PC-9 (cell line): ENCODE results near the gene TNN. TPM values are rescaled to one million over a fixed set of nuclear protein-coding genes. Genes with fewer than 3 reads are reported as not detected.

Experiments used
- BruUV-seq: library from RNA; stranded (reverse); fragments of 400-500 nt; replicated peaks from 2 replicates; lab custom pipeline; 2021; lab: Mats Ljungman, UMichigan
- CTCF ChIA-PET: fragments of 300-600 bp; sonication (Branson Sonifier 250); formaldehyde crosslinking; loops from one replicate; lab custom pipeline; 2022; ENCODE audit warnings: antibody characterized with exemption; lab: Charles Lee
- POLR2A ChIA-PET: fragments of 300-600 bp; sonication (Branson Sonifier 250); formaldehyde crosslinking; loops from one replicate; lab custom pipeline; 2022; ENCODE audit warnings: antibody characterized with exemption; ENCODE audit not compliant: unreplicated experiment; lab: Charles Lee
- DNase-seq, 2 experiments: peaks; one replicate each; pipeline versions ENCODE4 v3.0.0 to v3.0.0-alpha.2; 2015 to 2022; ENCODE audit warnings: mixed read lengths in 1 of 2
- H2AFZ ChIP-seq: fragments of 200-600 bp; sonication (generic); 2 replicates; pipeline ENCODE4 v1.8.1; 2017; ENCODE audit warnings: antibody characterized with exemption
- H3F3A ChIP-seq: fragments of 200-600 bp; sonication (generic); 2 replicates; pipeline ENCODE4 v1.8.1; 2017; ENCODE audit warnings: antibody characterized with exemption, mild to moderate bottlenecking, low read depth; ENCODE audit not compliant: insufficient read depth
- H3K27ac ChIP-seq: fragments of 200-600 bp; sonication (generic); 2 replicates; pipeline ENCODE4 v1.6.1; 2016; ENCODE audit warnings: mixed run types
- H3K27me3 ChIP-seq: fragments of 200-600 bp; sonication (generic); 2 replicates; pipeline ENCODE4 v1.6.1; 2016; ENCODE audit warnings: low read depth, mixed run types; ENCODE audit not compliant: insufficient read depth
- H3K36me3 ChIP-seq: fragments of 200-600 bp; sonication (generic); 2 replicates; pipeline ENCODE4 v1.6.1; 2016; ENCODE audit warnings: low read depth, mixed run types
- H3K4me1 ChIP-seq: fragments of 200-600 bp; sonication (generic); replicated peaks from 2 replicates; pipeline ENCODE4 v1.6.1; 2016; ENCODE audit warnings: mixed run types; ENCODE audit not compliant: insufficient read depth
- H3K4me2 ChIP-seq: fragments of 200-600 bp; sonication (generic); 2 replicates; pipeline ENCODE4 v1.6.1; 2017; ENCODE audit warnings: mixed run types
- H3K4me3 ChIP-seq: fragments of 200-600 bp; sonication (generic); 2 replicates; pipeline ENCODE4 v1.6.1; 2016; ENCODE audit warnings: mixed run types
- H3K79me2 ChIP-seq: fragments of 200-600 bp; sonication (generic); 2 replicates; pipeline ENCODE4 v1.6.1; 2017; ENCODE audit warnings: low read depth, mixed run types
- H3K9me2 ChIP-seq: fragments of 200-600 bp; sonication (generic); 2 replicates; pipeline ENCODE4 v1.8.1; 2017; ENCODE audit warnings: mild to moderate bottlenecking; ENCODE audit not compliant: insufficient read depth
- H3K9me3 ChIP-seq: fragments of 200-600 bp; sonication (generic); 2 replicates; pipeline ENCODE4 v1.8.1; 2016; ENCODE audit warnings: low read depth; ENCODE audit not compliant: insufficient read depth
- H4K20me1 ChIP-seq: fragments of 200-600 bp; sonication (generic); 2 replicates; pipeline ENCODE4 v1.8.1; 2017; ENCODE audit not compliant: insufficient read depth
- CTCF ChIP-seq: fragments of 200-600 bp; sonication (generic); conservative IDR thresholded peaks from 2 replicates; pipeline ENCODE4 v1.6.1; 2017; ENCODE audit warnings: mixed run types, antibody characterized with exemption, mild to moderate bottlenecking, moderate library complexity
- EZH2 ChIP-seq: fragments of 200-600 bp; sonication (generic); IDR thresholded peaks from 2 replicates; pipeline ENCODE4 v1.8.0; 2017; ENCODE audit warnings: antibody characterized with exemption, low read depth
- intact Hi-C: fragments of 100-400 bp; cut with micrococcal nuclease; formaldehyde crosslinking; loops from one replicate; pipeline ENCODE4 v1.10.0; 2022; ENCODE audit not compliant: unreplicated experiment
- total RNA-seq: library from RNA; stranded (reverse); gene quantifications from 2 replicates; pipeline ENCODE4 v1.2.3, GENCODE V29; 2021

Gene TNN
- total RNA-seq, 1 experiment from 2014 or later: not detected

DNA sequence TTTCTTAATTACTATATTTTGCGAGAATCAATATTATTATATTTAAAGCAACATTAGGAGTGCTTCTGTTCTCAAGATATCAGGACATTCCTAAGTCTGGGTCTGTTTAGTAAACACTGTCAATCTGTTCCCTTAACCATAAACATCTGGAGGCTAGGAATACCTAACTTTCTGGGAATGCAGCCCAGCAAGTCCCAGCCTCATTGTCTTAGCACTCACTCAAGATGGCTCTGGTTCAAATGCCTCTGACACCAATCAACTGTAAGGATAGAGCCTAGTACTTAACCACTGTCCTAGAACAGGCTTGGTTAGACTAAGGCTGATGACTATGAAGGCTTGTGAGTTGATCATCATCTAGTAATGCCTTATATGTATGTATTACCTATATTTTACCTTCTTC is 61.5 kb downstream of the TNN start:
- TF ChIP-seq EZH2: no peak
- no peak for TF ChIP-seq CTCF
- BruUV-seq: no TSS peak
- intact Hi-C loops: loop anchor here (5.0 to 10.0 kb wide), 2 partner anchors 357 to 384 kb away; no protein-coding TSS in a partner anchor
- no peaks in the 10 kb centered on the region for H3F3A ChIP-seq
- H3K27me3 ChIP-seq: no peaks in the 10 kb centered on the region
- H3K36me3 ChIP-seq: no peaks in the 10 kb centered on the region
- H3K4me1 ChIP-seq: no peaks in the 10 kb centered on the region
- H3K9me3 ChIP-seq: no peaks in the 10 kb centered on the region
- H3K4me2 ChIP-seq: no peak overlapping the region
- H3K9me2 ChIP-seq: no peaks in the 10 kb centered on the region
- no peaks in the 10 kb centered on the region for H4K20me1 ChIP-seq
- H2AFZ ChIP-seq: no peak overlapping the region
- ChIA-PET POLR2A (no interaction called here), CTCF (no interaction called here)
- H3K27ac ChIP-seq: no peak overlapping the region
- DNase-seq: peak in 1 of 2 experiments; percentile 43
- no peak overlapping the region for H3K4me3 ChIP-seq
- H3K79me2 ChIP-seq: no peaks in the 10 kb centered on the region

GRCh38 chr1:175129644-175129996 is 62.0 kb downstream of the TNN start:
- ChIA-PET POLR2A (no interaction called here), CTCF (no interaction called here)
- no peak overlapping the region for H3K4me2 ChIP-seq
- no peaks in the 10 kb centered on the region for H3K36me3 ChIP-seq
- no peak for TF ChIP-seq EZH2
- no peak for TF ChIP-seq CTCF
- H3K79me2 ChIP-seq: no peaks in the 10 kb centered on the region
- no peak overlapping the region for H3K27ac ChIP-seq
- no peak overlapping the region for H3K4me3 ChIP-seq
- intact Hi-C loops: loop anchor here (5.0 to 10.0 kb wide), 2 partner anchors 357 to 385 kb away; no protein-coding TSS in a partner anchor
- no peaks in the 10 kb centered on the region for H4K20me1 ChIP-seq
- H3F3A ChIP-seq: no peaks in the 10 kb centered on the region
- DNase-seq: no peak
- BruUV-seq: no TSS peak
- no peaks in the 10 kb centered on the region for H3K9me3 ChIP-seq
- H3K9me2 ChIP-seq: no peaks in the 10 kb centered on the region
- H3K27me3 ChIP-seq: no peaks in the 10 kb centered on the region; the same call in 1 of the 2 replicates
- H3K4me1 ChIP-seq: no peaks in the 10 kb centered on the region
- H2AFZ ChIP-seq: no peak overlapping the region

- Histone ChIP-seq H3K27me3 (no peaks in the 10 kb centered on the region; the same call in 1 of the 2 replicates), H3K27ac (no peak overlapping the region), H3K4me3 (no peak overlapping the region), H3K4me1 (no peaks in the 10 kb centered on the region), H3K4me2 (no peak overlapping the region), H3K9me3 (no peaks in the 10 kb centered on the region), H3K9me2 (no peaks in the 10 kb centered on the region), H3K36me3 (no peaks in the 10 kb centered on the region), H4K20me1 (no peaks in the 10 kb centered on the region), H3K79me2 (no peaks in the 10 kb centered on the region), H2AFZ (no peak overlapping the region), H3F3A (no peaks in the 10 kb centered on the region)
- no peak for DNase-seq
- ChIA-PET POLR2A (no interaction called here), CTCF (interaction anchor here (0.6 kb wide), 1 partner anchor 918 kb away, joined by 10 read pairs; no protein-coding TSS in a partner anchor)
- intact Hi-C loops: loop anchor here (5.0 to 10.0 kb wide), 2 partner anchors 358 to 385 kb away; no protein-coding TSS in a partner anchor
- TF ChIP-seq EZH2 (no peak), CTCF (no peak)
- BruUV-seq: no TSS peak
These were observed 62.5 kb downstream of the TNN start for GRCh38 chr1:175129997-175130648.
